Esophagus muscularis mucosa (tissue), 4 donors: Measurements from ENCODE around the gene TEAD4. TPM values are rescaled to one million over a fixed set of nuclear protein-coding genes. Genes with fewer than 3 reads are reported as not detected.

Experiments
- DNase-seq: peaks from one replicate; pipeline ENCODE4 v3.0.0-alpha.2; 2017; ENCODE audit errors: extremely low spot score
- H3K27ac ChIP-seq, 4 donors: fragments of 200-600 bp; sonication (generic); replicated peaks in 1 of 4; 1 replicate in 3 of 4; 2 replicates in 1 of 4; pipeline ENCODE4 v1.5.1; 2016 to 2019; ENCODE audit warnings: mild to moderate bottlenecking in 1 of 4
- H3K27me3 ChIP-seq, 4 donors: fragments of 200-600 bp; sonication (generic); one replicate each; pipeline versions ENCODE4 v1.5.1 to v1.6.0; 2016 to 2019
- H3K36me3 ChIP-seq, 4 donors: fragments of 200-600 bp; sonication (generic); one replicate each; pipeline ENCODE4 v1.5.1; 2016 to 2019
- H3K4me1 ChIP-seq, 4 donors: fragments of 200-600 bp; sonication (generic); one replicate each; pipeline ENCODE4 v1.5.1; 2016 to 2019
- H3K4me3 ChIP-seq, 4 donors: fragments of 200-600 bp; sonication (generic); 1 replicate in 2 of 4; 2 replicates in 2 of 4; pipeline ENCODE4 v1.5.1; 2016 to 2019; ENCODE audit warnings: mild to moderate bottlenecking in 4 of 4, moderate library complexity in 1 of 4
- H3K9me3 ChIP-seq, 4 donors: fragments of 200-600 bp; sonication (generic); 1 replicate in 3 of 4; 2 replicates in 1 of 4; pipeline ENCODE4 v1.5.1; 2016 to 2019
- CTCF ChIP-seq, 3 experiments: fragments of 200-600 bp in 2 of 3; fragments of 450-650 bp in 1 of 3; sonication (generic) in 2 of 3; IDR thresholded peaks; one replicate each; pipeline ENCODE4 v1.5.1; 2017 to 2019; ENCODE audit warnings: antibody characterized with exemption in 3 of 3, mild to moderate bottlenecking in 2 of 3, moderate library complexity in 1 of 3
- EP300 ChIP-seq: sonication (generic); formaldehyde crosslinking; IDR thresholded peaks from one replicate; pipeline ENCODE4 v1.6.1; 2017; ENCODE audit warnings: antibody characterized with exemption
- POLR2A ChIP-seq: fragments of 450-650 bp; IDR thresholded peaks from one replicate; pipeline ENCODE4 v1.6.1; 2017; ENCODE audit warnings: antibody characterized with exemption, moderate library complexity, mild to moderate bottlenecking, low read depth
- POLR2AphosphoS5 ChIP-seq, 2 donors: sonication (generic); formaldehyde crosslinking; IDR thresholded peaks; one replicate each; pipeline ENCODE4 v1.6.1; 2017; ENCODE audit warnings: antibody characterized with exemption in 2 of 2
- WGBS: methylation state at CpG from one replicate; pipeline ENCODE4 v1.1.5; 2018; 5-methylcytosine and 5-hydroxymethylcytosine counted together
- intact Hi-C: fragments of 100-400 bp; cut with DNase I; formaldehyde crosslinking; loops from one replicate; pipeline ENCODE4 v1.15.1; 2023
- total RNA-seq, 4 donors: library from RNA; depleted of rRNA; stranded (reverse); fragments of >200 nt; gene quantifications; one replicate each; pipeline versions ENCODE4 v1.1.0 to v1.2.1, GENCODE V29; 2016

TEAD4 gene
- total RNA-seq, 4 donors from 2014 or later, result 7.5 to 42.7 (median 28.0) TPM

GRCh38 chr12:3009780-3010179, 50.6 kb downstream of the TEAD4 start:
- intact Hi-C loops, result no loop called here
- no peak for DNase-seq
- H3K27ac ChIP-seq, result no peak overlapping the region
- H3K36me3 ChIP-seq, result peaks cover 0 to 32% (median 21%) of the 10 kb centered on the region in 4 donors
- peaks cover under 1 to 5% (median 3%) of the 10 kb centered on the region in 4 donors for H3K4me1 ChIP-seq
- TF ChIP-seq POLR2AphosphoS5 (IDR thresholded peaks at IDR 0.05), result no peak
- TF ChIP-seq CTCF (IDR thresholded peaks at IDR 0.05), result no peak
- TF ChIP-seq POLR2A, result no peak
- no peak for TF ChIP-seq EP300
- H3K9me3 ChIP-seq, result no peaks in the 10 kb centered on the region
- 88% methylated on average over 14 of the region's 14 CpGs for WGBS
- H3K4me3 ChIP-seq, result no peak overlapping the region
- H3K27me3 ChIP-seq, result no peaks in the 10 kb centered on the region

DNA sequence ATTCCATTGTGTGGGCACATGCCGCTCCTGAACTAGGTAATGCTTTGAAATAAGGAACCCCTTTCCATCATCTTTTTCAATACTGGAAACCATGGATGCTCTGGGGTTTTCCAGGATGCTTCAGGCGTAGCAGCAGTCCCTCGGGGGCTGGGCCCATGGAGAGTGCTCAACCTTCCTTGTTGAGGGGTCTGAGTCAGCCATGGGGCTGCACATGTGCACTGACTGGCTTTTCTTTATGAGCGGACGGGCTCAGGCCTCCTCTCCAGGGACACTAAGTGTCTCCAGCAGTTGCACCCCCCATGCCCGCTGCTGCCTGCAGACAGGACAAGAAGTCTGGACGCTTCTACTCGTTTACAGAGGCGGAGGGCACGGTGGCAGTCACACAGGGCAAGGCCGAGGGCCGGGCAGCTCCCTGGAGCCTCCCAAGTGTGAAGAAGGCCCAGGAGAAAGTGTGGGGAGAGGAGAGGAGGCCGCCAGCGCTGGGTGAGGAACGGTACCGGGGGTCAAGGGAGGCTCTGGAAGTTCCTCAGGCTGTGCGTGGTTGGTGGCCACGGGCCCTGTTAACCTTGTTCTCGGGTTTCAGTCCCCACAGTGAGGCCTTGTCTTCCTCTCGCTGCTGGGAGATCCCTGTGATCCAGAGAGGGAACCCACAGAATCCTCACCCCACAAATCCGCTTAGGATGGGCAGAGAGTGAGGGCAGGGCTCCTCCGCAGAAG, 51.2 kb downstream of the TEAD4 start:
- no peaks in the 10 kb centered on the region for H3K9me3 ChIP-seq
- DNase-seq, result no peak
- intact Hi-C loops, result no loop called here
- peaks cover 0 to 5% (median 2%) of the 10 kb centered on the region in 4 donors for H3K4me1 ChIP-seq
- no peak for TF ChIP-seq CTCF (IDR thresholded peaks at IDR 0.05)
- TF ChIP-seq EP300, result no peak
- no peak for TF ChIP-seq POLR2AphosphoS5 (IDR thresholded peaks at IDR 0.05)
- no peak for TF ChIP-seq POLR2A
- no peaks in the 10 kb centered on the region for H3K27me3 ChIP-seq
- peaks cover 0 to 32% (median 20%) of the 10 kb centered on the region in 4 donors for H3K36me3 ChIP-seq
- WGBS, result 88% methylated on average over 19 of the region's 22 CpGs
- no peak overlapping the region for H3K4me3 ChIP-seq
- H3K27ac ChIP-seq, result no peak overlapping the region

- H3K4me1 ChIP-seq, result peaks cover 0 to 5% (median 2%) of the 10 kb centered on the region in 4 donors
- H3K27ac ChIP-seq, result no peak overlapping the region
- intact Hi-C loops, result no loop called here
- peaks cover 0 to 36% (median 29%) of the 10 kb centered on the region in 4 donors for H3K36me3 ChIP-seq
- H3K9me3 ChIP-seq, result no peaks in the 10 kb centered on the region
- H3K27me3 ChIP-seq, result no peaks in the 10 kb centered on the region
- no peak overlapping the region for H3K4me3 ChIP-seq
- 97% methylated on average over 6 of the region's 6 CpGs for WGBS
- no peak for TF ChIP-seq POLR2AphosphoS5 (IDR thresholded peaks at IDR 0.05)
- no peak for TF ChIP-seq POLR2A
- no peak for TF ChIP-seq CTCF (IDR thresholded peaks at IDR 0.05)
- TF ChIP-seq EP300, result no peak
- DNase-seq, result no peak
These were observed 53.6 kb downstream of the TEAD4 start for GRCh38 chr12:3012786-3013185.

- Histone ChIP-seq H3K27ac (no peak overlapping the region), H3K4me1 (peaks cover 0 to 5% (median 2%) of the 10 kb centered on the region in 4 donors), H3K27me3 (no peaks in the 10 kb centered on the region), H3K9me3 (no peaks in the 10 kb centered on the region), H3K4me3 (no peak overlapping the region), H3K36me3 (peaks cover 0 to 51% (median 41%) of the 10 kb centered on the region in 4 donors)
- TF ChIP-seq POLR2A (no peak), CTCF (IDR thresholded peaks at IDR 0.05) (no peak), EP300 (no peak), POLR2AphosphoS5 (IDR thresholded peaks at IDR 0.05) (no peak)
- WGBS, result 50% methylated on average over 9 of the region's 16 CpGs
- intact Hi-C loops, result no loop called here
- DNase-seq, result no peak
These were observed 55.4 kb downstream of the TEAD4 start for GRCh38 chr12:3014641-3015040.
